ENCODE measurements around the gene MTNR1A. TPM values are rescaled to one million over a fixed set of nuclear protein-coding genes. Genes with fewer than 3 reads are reported as not detected.

The MTNR1A gene
- total and polyA plus RNA-seq, 2 of the 4 experiments (the other 2 are of a cell fraction): not detected

DNA sequence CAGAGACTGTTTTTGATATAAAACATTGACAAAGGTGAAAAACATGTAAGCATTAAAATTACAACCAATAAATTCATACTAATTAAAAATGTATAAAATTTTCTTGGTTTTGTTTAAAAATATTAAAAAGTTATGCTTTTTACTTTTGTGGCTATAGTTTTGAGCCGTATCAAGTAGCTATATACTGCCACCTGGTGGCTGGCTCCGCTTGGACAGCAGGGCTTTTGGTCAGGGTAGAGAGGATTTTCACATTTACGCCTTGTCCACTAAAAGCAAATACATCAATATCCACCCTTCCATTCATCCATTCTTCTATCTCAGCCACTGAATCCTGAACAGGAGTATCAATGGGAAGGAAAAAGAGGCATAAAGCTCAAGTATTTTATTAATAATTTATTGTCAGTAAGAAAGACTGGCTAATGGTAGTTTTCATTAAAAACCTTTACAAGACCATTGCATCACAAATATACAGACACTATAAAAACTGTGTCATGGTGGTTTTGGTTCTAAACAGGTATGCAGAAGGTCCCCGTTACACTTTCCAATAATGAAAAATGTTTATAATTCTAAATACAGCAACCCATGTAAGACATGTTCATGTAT, 32.1 kb upstream of the MTNR1A start:
- Histone ChIP-seq H2AFZ (replicated peaks; ENCODE audit: low read length, poor library complexity) (no peak overlapping the region), H2BK120ac (ENCODE audit: low read depth, low read length) (no peak overlapping the region), H3K9me1 (ENCODE audit: insufficient read depth, low read length) (peaks cover 9% of the 10 kb centered on the region; the same call in 1 of the 2 replicates), H3K36me3 (ENCODE audit: control insufficient read depth, insufficient read depth, low read length) (peaks cover 55% of the 10 kb centered on the region), H2BK5ac (ENCODE audit: low read depth, low read length, poor library complexity, severe bottlenecking) (no peak overlapping the region), H2AK5ac (ENCODE audit: low read depth, low read length) (no peak overlapping the region), H3K9me3 (ENCODE audit: control insufficient read depth, insufficient read depth, low read length) (no peaks in the 10 kb centered on the region), H3K56ac (ENCODE audit: extremely low read depth, insufficient read depth, low read length) (no peak overlapping the region), H4K20me1 (ENCODE audit: insufficient read depth, low read length) (peaks cover 63% of the 10 kb centered on the region), H2AK9ac (replicated peaks; ENCODE audit: low read depth, low read length, poor library complexity) (no peak overlapping the region), H3K4me3 (ENCODE audit: insufficient read depth, low read depth, low read length) (no peak overlapping the region), H3K14ac (replicated peaks; ENCODE audit: low read depth, low read length) (no peak overlapping the region), H3K9ac (ENCODE audit: low read depth, low read length) (no peak overlapping the region), H3K27me3 (ENCODE audit: control insufficient read depth, insufficient read depth, low read length) (no peaks in the 10 kb centered on the region), H3K18ac (ENCODE audit: low read depth, low read length) (no peak overlapping the region), H2BK20ac (ENCODE audit: low read depth, low read length) (no peak overlapping the region), H3K23ac (ENCODE audit: low read depth, low read length) (no peak overlapping the region), H4K5ac (ENCODE audit: low read depth, low read length) (no peak overlapping the region), H4K91ac (ENCODE audit: insufficient read depth, low read depth, low read length) (no peak overlapping the region), H3K79me1 (ENCODE audit: low read depth in 1 of 2, low read length in 2 of 2) (peaks cover 33 to 53% of the 10 kb centered on the region in 2 experiments), H3K27ac (ENCODE audit: insufficient read depth, low read length) (no peak overlapping the region), H2BK15ac (ENCODE audit: low read depth, low read length) (no peak overlapping the region), H3K4me2 (ENCODE audit: low read depth, low read length) (no peak overlapping the region), H3K4ac (ENCODE audit: low read depth, low read length) (no peak overlapping the region), H4K8ac (ENCODE audit: low read depth in 2 of 2, low read length in 2 of 2) (no peak overlapping the region), H3K4me1 (ENCODE audit: control insufficient read depth, insufficient read depth, low read length) (peaks cover 3% of the 10 kb centered on the region; the same call in 1 of the 2 replicates)
- ATAC-seq (ENCODE audit: low read depth): peak; percentile 58
- POLR2A ChIA-PET (ENCODE audit: unreplicated experiment): no interaction called here
- in situ Hi-C loops (cut with MboI; ENCODE audit: low sequenced_read_pairs) (loop anchor here (10.0 kb wide), 1 partner anchor 293 kb away; no protein-coding TSS in a partner anchor), dilution Hi-C loops (cut with HindIII; ENCODE audit: low sequenced_read_pairs, unreplicated experiment) (no loop called here), intact Hi-C loops (cut with micrococcal nuclease) (loop anchor here (1.0 to 5.0 kb wide), 3 partner anchors 100 to 290 kb away; no protein-coding TSS in a partner anchor)
- WGBS, 2 experiments (ENCODE audit: extremely low coverage in 2 of 2, insufficient read length in 1 of 2): no CpG with 5 or more reads among the region's 4 CpGs
- CTCF ChIA-PET: interaction anchor here (0.5 to 1.5 kb wide), 5 partner anchors 14 to 244 kb away, joined by 3 to 6 read pairs (median 4); no protein-coding TSS in a partner anchor
- no TSS peak for BruUV-seq (replicated peaks)
- DNase-seq: peak; percentile 65
- TF ChIP-seq RAD21 (IDR thresholded peaks at IDR 0.05; ENCODE audit: low read length) (peak; percentile 68), SMC3 (IDR thresholded peaks at IDR 0.05; ENCODE audit: low read depth, low read length) (peak; percentile 75), ELK1 (IDR thresholded peaks at IDR 0.05; ENCODE audit: borderline replicate concordance, low read depth, low read length) (no peak), POLR2A (IDR thresholded peaks at IDR 0.05; ENCODE audit: low read depth, low read length) (no peak), NFE2L2 (IDR thresholded peaks at IDR 0.05; ENCODE audit: low read depth, low read length) (no peak)
- TF ChIP-seq, protein P1, sequence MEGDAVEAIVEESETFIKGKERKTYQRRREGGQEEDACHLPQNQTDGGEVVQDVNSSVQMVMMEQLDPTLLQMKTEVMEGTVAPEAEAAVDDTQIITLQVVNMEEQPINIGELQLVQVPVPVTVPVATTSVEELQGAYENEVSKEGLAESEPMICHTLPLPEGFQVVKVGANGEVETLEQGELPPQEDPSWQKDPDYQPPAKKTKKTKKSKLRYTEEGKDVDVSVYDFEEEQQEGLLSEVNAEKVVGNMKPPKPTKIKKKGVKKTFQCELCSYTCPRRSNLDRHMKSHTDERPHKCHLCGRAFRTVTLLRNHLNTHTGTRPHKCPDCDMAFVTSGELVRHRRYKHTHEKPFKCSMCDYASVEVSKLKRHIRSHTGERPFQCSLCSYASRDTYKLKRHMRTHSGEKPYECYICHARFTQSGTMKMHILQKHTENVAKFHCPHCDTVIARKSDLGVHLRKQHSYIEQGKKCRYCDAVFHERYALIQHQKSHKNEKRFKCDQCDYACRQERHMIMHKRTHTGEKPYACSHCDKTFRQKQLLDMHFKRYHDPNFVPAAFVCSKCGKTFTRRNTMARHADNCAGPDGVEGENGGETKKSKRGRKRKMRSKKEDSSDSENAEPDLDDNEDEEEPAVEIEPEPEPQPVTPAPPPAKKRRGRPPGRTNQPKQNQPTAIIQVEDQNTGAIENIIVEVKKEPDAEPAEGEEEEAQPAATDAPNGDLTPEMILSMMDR (conservative IDR thresholded peaks at IDR 0.05; ENCODE audit: low read depth, low read length): peak; percentile 80

Data from IMR-90 (cell line).